Measurements from ENCODE around the gene PABPC1L2A. TPM values are rescaled to one million over a fixed set of nuclear protein-coding genes. Genes with fewer than 3 reads are reported as not detected.
A peak's percentile ranks its signal among the peaks of the same experiment; 100 is the strongest.
"Not testable (repeated sequence)": the region's sequence is repeated elsewhere in the genome, so short reads cannot be mapped to it uniquely, and the experiment has no call there.

Gene PABPC1L2A
- polyA plus RNA-seq, 2 of the 4 experiments (the other 2 are of a cell fraction): not detected

DNA sequence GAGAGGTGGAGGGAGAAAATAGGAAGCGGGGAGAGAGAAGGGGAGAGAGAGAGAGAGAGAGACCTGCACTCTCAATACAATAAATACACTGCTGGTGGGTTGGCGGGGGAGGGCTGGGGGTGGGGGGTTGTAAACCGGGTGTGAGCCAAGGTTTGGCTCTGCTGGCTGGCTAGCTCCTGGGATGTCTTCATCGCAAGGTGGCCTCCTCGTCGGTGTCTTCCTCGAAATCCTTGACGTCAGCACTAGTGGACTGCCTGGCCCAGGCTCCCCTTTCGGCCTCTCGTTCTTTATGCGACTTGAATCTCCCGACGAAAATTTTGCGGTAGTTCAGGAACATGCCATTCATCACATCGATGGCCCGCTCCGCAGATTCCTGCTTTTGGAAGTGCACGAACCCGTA is 715 bp downstream of the PABPC1L2A start:
- H3K4me3 ChIP-seq; H3K4me2 ChIP-seq; H3K27ac ChIP-seq; POLR2A ChIA-PET; H3K4me1 ChIP-seq; H3K9me3 ChIP-seq; FAIRE-seq; ATAC-seq; DNase-seq (ENCODE audit: low read depth in 1 of 2, low spot score in 1 of 2); CTCF ChIA-PET: not testable (repeated sequence)
- WGBS (ENCODE audit: missing lambda C conversion rate): no CpG with 5 or more reads among the region's 19 CpGs

DNA sequence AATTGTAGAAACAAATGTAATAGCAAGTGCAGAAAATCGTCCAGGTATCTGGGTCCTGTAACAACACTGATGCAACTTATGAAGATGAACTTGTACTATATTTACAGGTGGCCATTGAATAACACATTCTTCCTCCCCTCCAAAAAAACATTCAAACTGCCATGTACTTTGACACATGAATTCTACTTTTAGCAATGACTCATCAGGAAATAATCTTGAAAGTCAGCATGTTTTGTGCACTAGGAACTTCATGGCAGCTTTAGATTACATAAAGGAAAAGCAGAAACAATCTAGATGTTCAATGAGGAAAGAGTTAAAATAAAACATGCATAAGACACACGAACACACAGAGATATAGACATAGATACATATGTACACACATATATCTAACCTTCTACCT is 2.5 kb downstream of the PABPC1L2A start:
- Histone ChIP-seq H3K4me2 (no peak overlapping the region), H3K9me3 (no peaks in the 10 kb centered on the region), H3K27ac (no peak overlapping the region), H3K4me3 (no peak overlapping the region), H3K4me1 (no peaks in the 10 kb centered on the region)
- FAIRE-seq (peak; percentile 98), DNase-seq (ENCODE audit: low read depth in 1 of 2, low spot score in 1 of 2) (no peak), ATAC-seq (no peak)
- 2% methylated on average over 2 of the region's 2 CpGs for WGBS (ENCODE audit: missing lambda C conversion rate)
- ChIA-PET CTCF (no interaction called here), POLR2A (no interaction called here)
- peak; percentile 33 for TF ChIP-seq MAFK (IDR thresholded peaks at IDR 0.05; ENCODE audit: partially characterized antibody)
- TF ChIP-seq ZC3H11A (IDR thresholded peaks at IDR 0.05): no peak

DNA sequence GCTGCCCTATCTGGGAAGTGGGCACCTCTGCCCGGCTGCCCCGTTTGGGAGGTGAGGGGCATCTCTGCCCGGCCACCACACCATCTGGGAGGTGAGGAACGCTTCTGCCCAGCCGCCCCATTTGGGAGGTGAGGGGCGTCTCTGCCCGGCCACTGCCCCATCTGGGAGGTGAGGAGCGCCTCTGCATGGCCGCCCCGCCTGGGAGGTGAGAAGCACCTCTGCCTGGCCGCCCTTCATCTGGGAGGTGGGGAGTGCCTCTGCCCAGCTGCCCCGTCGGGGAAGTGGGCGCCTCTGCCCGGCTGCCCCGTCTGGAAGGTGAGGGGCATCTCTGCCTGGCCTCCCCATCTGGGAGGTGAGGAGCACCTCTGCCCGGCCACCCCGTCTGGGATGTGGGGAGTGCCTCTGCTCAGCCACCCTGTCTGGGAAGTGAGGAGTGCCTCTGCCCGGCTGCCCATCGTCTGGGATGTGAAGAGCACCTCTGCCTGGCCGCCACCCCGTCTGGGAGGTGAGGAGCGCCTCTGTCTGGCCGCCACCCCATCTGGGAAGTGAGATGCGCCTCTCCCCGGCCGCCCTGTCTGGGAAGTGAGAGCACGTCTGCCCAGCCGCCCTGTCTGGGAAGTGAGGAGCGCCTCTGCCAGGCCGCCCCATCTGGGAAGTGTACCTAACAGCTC is 9.8 kb downstream of the PABPC1L2A start:
- FAIRE-seq (no peak), ATAC-seq (no peak), DNase-seq (ENCODE audit: low read depth in 1 of 2, low spot score in 1 of 2) (no peak)
- Histone ChIP-seq H3K4me1 (no peaks in the 10 kb centered on the region), H3K4me3 (no peak overlapping the region), H3K4me2 (no peak overlapping the region), H3K27ac (no peak overlapping the region), H3K9me3 (no peaks in the 10 kb centered on the region)
- TF ChIP-seq EHF (CRISPR knock-in tag; IDR thresholded peaks at IDR 0.05): no peak
- TF ChIP-seq KDM1A (IDR thresholded peaks at IDR 0.05; ENCODE audit: low read depth): no peak
- no peak for TF ChIP-seq FOSL2 (IDR thresholded peaks at IDR 0.05)
- no peak for TF ChIP-seq FOSL2 (CRISPR knock-in tag; IDR thresholded peaks at IDR 0.05)
- TF ChIP-seq NR3C1 (IDR thresholded peaks at IDR 0.05): no peak
- TF ChIP-seq, protein P1, sequence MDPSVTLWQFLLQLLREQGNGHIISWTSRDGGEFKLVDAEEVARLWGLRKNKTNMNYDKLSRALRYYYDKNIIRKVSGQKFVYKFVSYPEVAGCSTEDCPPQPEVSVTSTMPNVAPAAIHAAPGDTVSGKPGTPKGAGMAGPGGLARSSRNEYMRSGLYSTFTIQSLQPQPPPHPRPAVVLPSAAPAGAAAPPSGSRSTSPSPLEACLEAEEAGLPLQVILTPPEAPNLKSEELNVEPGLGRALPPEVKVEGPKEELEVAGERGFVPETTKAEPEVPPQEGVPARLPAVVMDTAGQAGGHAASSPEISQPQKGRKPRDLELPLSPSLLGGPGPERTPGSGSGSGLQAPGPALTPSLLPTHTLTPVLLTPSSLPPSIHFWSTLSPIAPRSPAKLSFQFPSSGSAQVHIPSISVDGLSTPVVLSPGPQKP (IDR thresholded peaks at IDR 0.05; ENCODE audit: low read depth, low read length): no peak
- no peak for TF ChIP-seq FOXS1 (CRISPR knock-in tag; IDR thresholded peaks at IDR 0.05)
- TF ChIP-seq ZC3H11A (IDR thresholded peaks at IDR 0.05): no peak
- TF ChIP-seq CHD2 (IDR thresholded peaks at IDR 0.05; ENCODE audit: low read length, partially characterized antibody): no peak
- no peak for TF ChIP-seq BHLHE40 (IDR thresholded peaks at IDR 0.05; ENCODE audit: low read depth, low read length)
- TF ChIP-seq SREBF2 (IDR thresholded peaks at IDR 0.05): no peak
- no peak for TF ChIP-seq ESRRA (IDR thresholded peaks at IDR 0.05; ENCODE audit: borderline replicate concordance, low read length)
- no peak for TF ChIP-seq POLR2AphosphoS2 (conservative IDR thresholded peaks at IDR 0.05; ENCODE audit: low read length)
- TF ChIP-seq, protein P2, sequence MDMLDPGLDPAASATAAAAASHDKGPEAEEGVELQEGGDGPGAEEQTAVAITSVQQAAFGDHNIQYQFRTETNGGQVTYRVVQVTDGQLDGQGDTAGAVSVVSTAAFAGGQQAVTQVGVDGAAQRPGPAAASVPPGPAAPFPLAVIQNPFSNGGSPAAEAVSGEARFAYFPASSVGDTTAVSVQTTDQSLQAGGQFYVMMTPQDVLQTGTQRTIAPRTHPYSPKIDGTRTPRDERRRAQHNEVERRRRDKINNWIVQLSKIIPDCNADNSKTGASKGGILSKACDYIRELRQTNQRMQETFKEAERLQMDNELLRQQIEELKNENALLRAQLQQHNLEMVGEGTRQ (IDR thresholded peaks at IDR 0.05): no peak
- TF ChIP-seq, protein P3, sequence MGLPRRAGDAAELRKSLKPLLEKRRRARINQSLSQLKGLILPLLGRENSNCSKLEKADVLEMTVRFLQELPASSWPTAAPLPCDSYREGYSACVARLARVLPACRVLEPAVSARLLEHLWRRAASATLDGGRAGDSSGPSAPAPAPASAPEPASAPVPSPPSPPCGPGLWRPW (IDR thresholded peaks at IDR 0.05): no peak
- no peak for TF ChIP-seq MYC (IDR thresholded peaks at IDR 0.05; ENCODE audit: borderline replicate concordance, low read length)
- POLR2A ChIA-PET: no interaction called here
- WGBS (ENCODE audit: missing lambda C conversion rate): 40% methylated on average over 1 of the region's 31 CpGs
- CTCF ChIA-PET: no interaction called here

DNA sequence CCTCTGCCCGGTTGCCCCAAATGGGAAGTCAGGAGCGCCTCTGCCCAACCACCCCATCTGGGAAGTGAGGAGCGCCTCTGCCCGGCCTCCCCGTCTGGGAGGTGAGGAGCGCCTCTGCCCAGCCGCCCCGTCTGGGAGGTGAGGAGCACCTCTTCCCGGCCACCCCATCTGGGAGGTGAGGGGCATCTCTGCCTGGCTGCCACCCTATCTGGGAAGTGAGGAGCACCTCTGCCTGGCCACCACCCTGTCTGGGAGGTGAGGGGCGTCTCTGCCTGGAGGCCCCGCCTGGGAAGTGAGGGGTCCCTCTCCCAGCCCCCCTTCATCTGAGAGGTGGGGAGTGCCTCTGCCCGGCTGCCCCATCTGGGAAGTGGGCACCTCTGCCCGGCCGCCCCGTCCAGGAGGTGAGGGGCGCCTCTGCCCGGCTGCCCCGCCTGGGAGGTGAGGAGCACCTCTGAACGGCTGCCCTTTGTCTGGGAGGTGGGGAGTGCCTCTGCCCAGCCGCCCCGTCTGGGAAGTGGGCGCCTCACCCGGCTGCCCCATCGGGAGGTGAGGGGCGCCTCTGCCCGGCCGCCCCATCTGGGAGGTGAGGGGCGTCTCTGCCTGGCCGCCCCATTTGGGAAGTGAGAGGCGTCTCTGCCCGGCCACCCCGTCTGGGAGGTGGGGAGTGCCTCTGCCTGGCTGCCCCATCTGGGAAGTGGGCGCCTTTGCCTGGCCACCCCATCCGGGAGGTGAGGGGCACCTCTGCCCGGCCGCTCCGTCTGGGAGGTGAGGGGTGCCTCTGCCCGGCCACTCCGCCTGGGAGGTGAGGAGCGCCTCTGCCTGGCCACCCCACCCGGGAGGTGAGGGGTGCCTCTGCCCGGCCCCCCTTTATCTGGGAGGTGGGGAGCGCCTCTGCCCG is 10.6 kb downstream of the PABPC1L2A start:
- no peaks in the 10 kb centered on the region for H3K9me3 ChIP-seq
- WGBS (ENCODE audit: missing lambda C conversion rate): 70% methylated on average over 2 of the region's 44 CpGs
- no peak for DNase-seq (ENCODE audit: low read depth in 1 of 2, low spot score in 1 of 2)
- H3K4me1 ChIP-seq: no peaks in the 10 kb centered on the region
- ChIA-PET POLR2A (no interaction called here), CTCF (no interaction called here)
- H3K4me3 ChIP-seq: no peak overlapping the region
- FAIRE-seq: no peak
- no peak overlapping the region for H3K27ac ChIP-seq
- no peak for ATAC-seq
- TF ChIP-seq HOXA7 (CRISPR knock-in tag; IDR thresholded peaks at IDR 0.05) (no peak), POLR2A (IDR thresholded peaks at IDR 0.05; ENCODE audit: low read length) (no peak), JUN (IDR thresholded peaks at IDR 0.05) (no peak)
- no peak overlapping the region for H3K4me2 ChIP-seq

DNA sequence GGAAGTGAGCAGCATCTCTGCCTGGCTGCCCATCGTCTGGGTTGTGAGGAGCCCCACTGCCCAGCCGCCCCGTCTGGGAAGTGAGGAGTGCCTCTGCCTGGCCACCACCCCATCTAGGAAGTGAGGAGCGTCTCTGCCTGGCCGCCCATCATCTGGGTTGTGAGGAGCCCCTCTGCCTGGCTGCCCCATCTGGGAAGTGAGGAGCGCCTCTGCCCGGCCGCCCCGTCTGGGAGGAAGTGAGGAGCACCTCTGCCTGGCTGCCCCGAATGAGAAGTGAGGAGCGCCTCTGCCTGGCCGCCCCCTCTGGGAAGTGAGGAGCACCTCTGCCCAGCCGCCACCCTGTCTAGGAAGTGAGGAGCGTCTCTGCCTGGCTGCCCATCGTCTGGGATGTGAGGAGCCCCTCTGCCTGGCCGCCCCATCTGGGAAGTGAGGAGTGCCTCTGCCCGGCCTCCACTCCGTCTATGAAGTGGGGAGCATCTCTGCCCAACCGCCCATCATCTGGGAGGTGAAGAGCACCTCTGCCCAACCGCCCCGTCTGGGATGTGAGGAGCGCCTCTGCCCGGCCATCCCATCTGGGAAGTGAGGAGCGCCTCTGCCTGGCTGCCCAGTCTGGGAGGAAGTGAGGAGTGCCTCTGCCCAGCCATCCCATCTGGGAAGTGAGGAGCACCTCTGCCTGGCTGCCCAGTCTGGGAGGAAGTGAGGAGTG is 11.4 kb downstream of the PABPC1L2A start:
- CTCF ChIA-PET; H3K9me3 ChIP-seq; H3K27ac ChIP-seq; H3K4me3 ChIP-seq; POLR2A ChIA-PET; H3K4me1 ChIP-seq; H3K4me2 ChIP-seq; DNase-seq (ENCODE audit: low read depth in 1 of 2, low spot score in 1 of 2); FAIRE-seq; ATAC-seq: not testable (repeated sequence)
- WGBS (ENCODE audit: missing lambda C conversion rate): no CpG with 5 or more reads among the region's 24 CpGs

Measured in A549 (cell line).